Heart right ventricle (tissue), 16 donors: ENCODE measurements around the gene CEP112. TPM values are rescaled to one million over a fixed set of nuclear protein-coding genes. Genes with fewer than 3 reads are reported as not detected.

Experiments
- ATAC-seq, 8 donors: fragments of 200-7000 bp; cut with Tn5 transposase; one replicate each; pipeline ENCODE4 v1.9.1; 2020; ENCODE audit warnings: mild to moderate bottlenecking in 8 of 8, moderate library complexity in 8 of 8, moderate number of reproducible peaks in 1 of 8
- DNase-seq, 2 donors: peaks; one replicate each; pipeline ENCODE4 v3.0.0-alpha.2; 2020
- H3K27ac ChIP-seq, 10 donors: fragments of 200-600 bp; sonication (generic) in 2 of 10; one replicate each; pipeline versions ENCODE4 v1.5.0 to v1.8.0; 2020 to 2022; ENCODE audit warnings: mild to moderate bottlenecking in 3 of 10
- H3K27me3 ChIP-seq, 7 donors: fragments of 200-600 bp; one replicate each; pipeline ENCODE4 v1.8.0; 2021 to 2022; ENCODE audit warnings: mild to moderate bottlenecking in 2 of 7
- H3K36me3 ChIP-seq, 9 donors: fragments of 200-600 bp; sonication (generic) in 1 of 9; one replicate each; pipeline versions ENCODE4 v1.5.0 to v1.8.0; 2020 to 2022; ENCODE audit warnings: mild to moderate bottlenecking in 2 of 9
- H3K4me1 ChIP-seq, 9 donors: fragments of 200-600 bp; sonication (generic) in 1 of 9; one replicate each; pipeline versions ENCODE4 v1.5.0 to v1.8.0; 2020 to 2022; ENCODE audit warnings: mild to moderate bottlenecking in 4 of 9
- H3K4me3 ChIP-seq, 10 donors: fragments of 200-600 bp; sonication (generic) in 2 of 10; one replicate each; pipeline versions ENCODE4 v1.5.0 to v1.8.0; 2020 to 2022; ENCODE audit warnings: mild to moderate bottlenecking in 7 of 10, moderate library complexity in 2 of 10
- H3K9me3 ChIP-seq, 11 donors: fragments of 200-600 bp in 10 of 11; sonication (generic) in 2 of 11; one replicate each; pipeline versions ENCODE4 v1.5.0 to v1.8.0; 2013 to 2022; ENCODE audit warnings: mild to moderate bottlenecking in 2 of 11, control low read depth in 1 of 11, moderate library complexity in 1 of 11
- CTCF ChIP-seq, 9 donors: fragments of 200-600 bp; sonication (generic) in 2 of 9; IDR thresholded peaks; one replicate each; pipeline versions ENCODE4 v1.5.0 to v1.8.0; 2021 to 2022; ENCODE audit warnings: antibody characterized with exemption in 9 of 9, mild to moderate bottlenecking in 5 of 9, moderate library complexity in 1 of 9
- WGBS, 2 donors: extraction: QIAGEN DNeasy Blood & Tissue Kit; methylation state at CpG; one replicate each; pipeline ENCODE4 v1.1.7; 2013; ENCODE audit warnings: inconsistent platforms in 1 of 2; 5-methylcytosine and 5-hydroxymethylcytosine counted together
- intact Hi-C, 10 donors: fragments of 100-400 bp; cut with DNase I; formaldehyde crosslinking; loops; one replicate each; pipeline versions ENCODE4 v1.11.1 to v1.14.2; 2022
- polyA plus RNA-seq, 2 donors: library from polyadenylated mRNA; stranded (reverse); fragments of 200-250 nt; gene quantifications; one replicate each; pipeline ENCODE4 v1.2.3, GENCODE V29; 2013
- total RNA-seq, 10 donors: library from RNA; stranded (reverse); fragmentation: NEBNext Ultra II Directional in 3 of 10; extraction: Animal tissue kit (Norgen Biotek cat#: 25700) in 3 of 10; gene quantifications; one replicate each; pipeline versions ENCODE4 v1.2.1 to v1.2.4, GENCODE V29; 2021 to 2023
- donor health status: Arrhythmogenic right ventricular cardiomyopathy.
- donor health status: ischemic (EF 13 %, LVEDD 7.1; RV severe dilation, severe dysfunction).
- donor health status: healthy with polysubstance abuse.
- donor health status: DM: no; HTN: yes; CAD: no.
- donor health status: DM: no; HTN: no; CAD: no.
- donor health status: ischemic (EF 25% LVEDD 6.9; RV normal size, moderate dysfunction).
- donor health status: ischemic (EF 25% LVEDD 5.7; RV mildly dilated, moderate dysfunction).
- donor health status: healthy.
- donor health status: DM: yes; HTN: yes; CAD: no.
- donor health status: Ischemic cardiomyopathy.
- donor health status: ischemic (EF 35%, LVEDD 5.7; RV mildly dilated, moderate dysfunction).
- donor health status: nonischemic (EF 11% LVEDD 7.7; RV severe dilation, severe dysfunction).
- donor health status: DM: yes; HTN: yes; CAD: no.
- donor health status: PGD.
- donor health status: ischemic (EF 29% LVEDD 5.4; RV normal size, mild dysfunction).
- donor health status: nonischemic (EF 23%, LVEDD 6.1; RV moderate dilation, normal function).

CEP112 gene
- total and polyA plus RNA-seq, 12 donors, result 6.7 to 30.0 (median 16.3) TPM

DNA sequence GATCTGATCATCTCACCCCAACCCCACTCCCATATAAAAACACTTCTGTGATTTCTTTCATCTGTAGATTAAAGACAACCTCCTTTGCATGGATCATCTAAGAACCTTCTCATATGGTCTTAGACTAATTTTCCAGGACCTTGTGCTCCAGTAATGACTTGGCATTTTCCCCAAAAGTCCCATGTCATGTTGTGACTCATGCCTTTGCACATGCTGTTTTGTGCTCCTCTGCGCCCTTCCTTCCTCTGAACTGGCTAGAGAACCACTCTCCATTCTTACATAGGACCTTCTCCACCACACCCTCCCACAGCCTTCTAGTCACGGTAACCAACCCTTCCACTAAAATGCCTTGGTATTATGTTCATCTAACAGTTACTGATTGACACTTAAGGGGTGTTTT is 531.0 kb downstream of the CEP112 start:
- no peak for TF ChIP-seq CTCF (IDR thresholded peaks at IDR 0.05)
- ATAC-seq (no peak), DNase-seq (no peak)
- no peak overlapping the region for H3K4me3 ChIP-seq
- H3K36me3 ChIP-seq, result no peaks in the 10 kb centered on the region
- H3K4me1 ChIP-seq, result no peaks in the 10 kb centered on the region
- no peaks in the 10 kb centered on the region for H3K27me3 ChIP-seq
- no peaks in the 10 kb centered on the region for H3K9me3 ChIP-seq
- intact Hi-C loops, result loop anchor here in 1 of 10 donors (10.0 kb wide), 1 partner anchor 64 kb away; no protein-coding TSS in a partner anchor
- no peak overlapping the region for H3K27ac ChIP-seq
- WGBS, 2 donors, result 98 to 100% methylated on average over 2 of the region's 2 CpGs

DNA sequence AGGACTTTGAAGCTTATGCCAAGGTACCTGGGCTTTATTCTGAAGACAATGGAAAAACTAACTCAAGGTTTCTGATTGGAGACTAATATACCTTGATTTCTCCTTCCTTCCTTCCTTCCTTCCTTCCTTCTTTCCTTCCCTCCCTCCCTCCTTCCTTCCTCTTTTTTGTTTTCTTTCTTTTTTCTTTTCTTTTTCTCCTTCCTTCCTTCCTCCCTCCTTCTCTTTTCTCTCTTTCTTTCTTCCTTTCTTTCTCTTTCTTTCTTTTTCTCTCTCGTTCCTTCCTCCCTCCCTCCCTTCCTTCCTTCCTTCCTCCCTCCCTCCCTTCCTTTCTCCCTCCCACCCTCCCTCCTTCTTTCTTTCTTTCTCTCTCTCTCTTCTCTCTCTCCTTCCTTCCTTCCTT is 531.9 kb downstream of the CEP112 start:
- H3K27ac ChIP-seq, result no peak overlapping the region
- no peaks in the 10 kb centered on the region for H3K9me3 ChIP-seq
- 69 to 72% methylated on average over 1 of the region's 1 CpG for WGBS, 2 donors
- intact Hi-C loops, result loop anchor here in 1 of 10 donors (10.0 kb wide), 1 partner anchor 65 kb away; no protein-coding TSS in a partner anchor
- H3K36me3 ChIP-seq, result no peaks in the 10 kb centered on the region
- no peak for ATAC-seq
- H3K4me3 ChIP-seq, result no peak overlapping the region
- DNase-seq, result no peak
- H3K4me1 ChIP-seq, result no peaks in the 10 kb centered on the region
- no peak for TF ChIP-seq CTCF (IDR thresholded peaks at IDR 0.05)
- no peaks in the 10 kb centered on the region for H3K27me3 ChIP-seq

- WGBS, 2 donors, result 92 to 95% methylated on average over 4 of the region's 4 CpGs
- no peak for ATAC-seq
- DNase-seq, result no peak
- H3K9me3 ChIP-seq, result no peaks in the 10 kb centered on the region
- H3K36me3 ChIP-seq, result no peaks in the 10 kb centered on the region
- no peak overlapping the region for H3K27ac ChIP-seq
- H3K4me3 ChIP-seq, result no peak overlapping the region
- no peak for TF ChIP-seq CTCF (IDR thresholded peaks at IDR 0.05)
- H3K27me3 ChIP-seq, result no peaks in the 10 kb centered on the region
- intact Hi-C loops, result no loop called here
- H3K4me1 ChIP-seq, result no peaks in the 10 kb centered on the region
These were observed 532.4 kb downstream of the CEP112 start for GRCh38 chr17:65659512-65659911.

DNA sequence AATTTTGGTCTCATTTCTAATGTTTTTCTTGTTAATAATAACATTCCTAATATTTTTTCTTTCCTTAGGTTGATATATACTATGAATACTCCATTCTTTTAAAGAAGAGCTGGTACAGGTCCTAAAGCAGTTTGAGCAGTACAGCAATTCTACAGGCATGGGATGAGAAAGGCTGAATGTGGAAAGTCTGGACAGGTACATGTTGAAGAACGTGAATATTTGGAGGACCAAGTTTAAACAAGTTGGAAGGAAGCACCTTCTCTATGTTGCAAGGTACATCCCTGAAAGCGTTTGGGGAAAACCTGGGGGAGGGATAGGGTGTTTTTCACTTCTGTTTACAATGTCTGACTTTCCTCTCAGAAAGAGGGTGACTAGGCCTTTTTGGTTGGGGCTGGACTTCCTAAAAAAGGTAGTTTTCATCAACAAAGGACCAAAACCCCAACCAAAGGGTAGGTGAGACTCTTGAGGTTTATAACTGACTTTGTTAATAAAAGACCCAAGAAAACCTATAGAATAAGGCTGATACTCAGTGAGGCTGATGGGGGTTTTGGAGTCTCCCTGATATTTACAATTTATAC is 534.6 kb downstream of the CEP112 start:
- H3K4me3 ChIP-seq, result no peak overlapping the region
- no peaks in the 10 kb centered on the region for H3K4me1 ChIP-seq
- no peak for DNase-seq
- no peaks in the 10 kb centered on the region for H3K9me3 ChIP-seq
- intact Hi-C loops, result no loop called here
- WGBS, 2 donors, result 91 to 96% methylated on average over 2 of the region's 2 CpGs
- no peak for TF ChIP-seq CTCF (IDR thresholded peaks at IDR 0.05)
- ATAC-seq, result no peak
- H3K27ac ChIP-seq, result no peak overlapping the region
- no peaks in the 10 kb centered on the region for H3K36me3 ChIP-seq
- H3K27me3 ChIP-seq, result no peaks in the 10 kb centered on the region
